ENCODE data around the gene OR5K4.
"Not testable (repeated sequence)": the region's sequence is repeated elsewhere in the genome, so short reads cannot be mapped to it uniquely, and the experiment has no call there.

Gene OR5K4

GRCh38 chr3:98371853-98372252, 18.2 kb downstream of the OR5K4 start:
- Histone ChIP-seq H3K36me3 (ENCODE audit: insufficient read depth, insufficient read length, low read length) (no peaks in the 10 kb centered on the region), H3K27me3 (ENCODE audit: insufficient read depth, insufficient read length) (no peaks in the 10 kb centered on the region), H3K9me3 (ENCODE audit: insufficient read depth, low read length) (no peaks in the 10 kb centered on the region), H3K9ac (ENCODE audit: insufficient read length, low read depth) (no peak overlapping the region), H3K4me3 (ENCODE audit: insufficient read length, low read depth) (no peak overlapping the region), H3K4me1 (ENCODE audit: insufficient read depth, insufficient read length) (no peaks in the 10 kb centered on the region)
- no peak for DNase-seq (ENCODE audit: low read depth, low spot score)
- TF ChIP-seq SUZ12 (IDR thresholded peaks at IDR 0.05; ENCODE audit: extremely low read depth, insufficient read depth, insufficient read length) (no peak), ZNF274 (IDR thresholded peaks at IDR 0.05; ENCODE audit: low read depth, low read length) (no peak), YY1 (IDR thresholded peaks at IDR 0.05; ENCODE audit: insufficient read depth, insufficient read length) (no peak)

- Histone ChIP-seq H3K9ac (ENCODE audit: insufficient read length, low read depth) (no peak overlapping the region), H3K36me3 (ENCODE audit: insufficient read depth, insufficient read length, low read length) (no peaks in the 10 kb centered on the region), H3K9me3 (ENCODE audit: insufficient read depth, low read length) (no peaks in the 10 kb centered on the region), H3K4me1 (ENCODE audit: insufficient read depth, insufficient read length) (no peaks in the 10 kb centered on the region), H3K27me3 (ENCODE audit: insufficient read depth, insufficient read length) (no peaks in the 10 kb centered on the region), H3K4me3 (ENCODE audit: insufficient read length, low read depth) (no peak overlapping the region)
- DNase-seq (ENCODE audit: low read depth, low spot score), result no peak
- no peak for TF ChIP-seq YY1 (IDR thresholded peaks at IDR 0.05; ENCODE audit: insufficient read depth, insufficient read length)
- TF ChIP-seq ZNF274 (IDR thresholded peaks at IDR 0.05; ENCODE audit: low read depth, low read length), result no peak
- TF ChIP-seq SUZ12 (IDR thresholded peaks at IDR 0.05; ENCODE audit: extremely low read depth, insufficient read depth, insufficient read length), result no peak
Measured at GRCh38 chr3:98372445-98372844, 18.8 kb downstream of the OR5K4 start.

- Histone ChIP-seq H3K27me3 (ENCODE audit: insufficient read depth, insufficient read length) (no peaks in the 10 kb centered on the region), H3K4me1 (ENCODE audit: insufficient read depth, insufficient read length) (no peaks in the 10 kb centered on the region), H3K4me3 (ENCODE audit: insufficient read length, low read depth) (no peak overlapping the region), H3K36me3 (ENCODE audit: insufficient read depth, insufficient read length, low read length) (no peaks in the 10 kb centered on the region), H3K9me3 (ENCODE audit: insufficient read depth, low read length) (no peaks in the 10 kb centered on the region), H3K9ac (ENCODE audit: insufficient read length, low read depth) (no peak overlapping the region)
- TF ChIP-seq ZNF274 (IDR thresholded peaks at IDR 0.05; ENCODE audit: low read depth, low read length) (no peak), SUZ12 (IDR thresholded peaks at IDR 0.05; ENCODE audit: extremely low read depth, insufficient read depth, insufficient read length) (no peak), YY1 (IDR thresholded peaks at IDR 0.05; ENCODE audit: insufficient read depth, insufficient read length) (no peak)
- DNase-seq (ENCODE audit: low read depth, low spot score), result no peak
Measured at GRCh38 chr3:98376631-98377030, 23.0 kb downstream of the OR5K4 start.

- Histone ChIP-seq H3K27me3 (ENCODE audit: insufficient read depth, insufficient read length) (no peaks in the 10 kb centered on the region), H3K4me1 (ENCODE audit: insufficient read depth, insufficient read length) (no peaks in the 10 kb centered on the region), H3K4me3 (ENCODE audit: insufficient read length, low read depth) (no peak overlapping the region), H3K9me3 (ENCODE audit: insufficient read depth, low read length) (no peaks in the 10 kb centered on the region), H3K9ac (ENCODE audit: insufficient read length, low read depth) (no peak overlapping the region), H3K36me3 (ENCODE audit: insufficient read depth, insufficient read length, low read length) (no peaks in the 10 kb centered on the region)
- no peak for TF ChIP-seq YY1 (IDR thresholded peaks at IDR 0.05; ENCODE audit: insufficient read depth, insufficient read length)
- no peak for TF ChIP-seq ZNF274 (IDR thresholded peaks at IDR 0.05; ENCODE audit: low read depth, low read length)
- TF ChIP-seq SUZ12 (IDR thresholded peaks at IDR 0.05; ENCODE audit: extremely low read depth, insufficient read depth, insufficient read length), result no peak
- DNase-seq (ENCODE audit: low read depth, low spot score), result no peak
Measured at GRCh38 chr3:98388147-98388546, 34.5 kb downstream of the OR5K4 start.

GRCh38 chr3:98390366-98390765, 36.7 kb downstream of the OR5K4 start, which contains the start of gene OR5K3:
TSS of gene OR5K3 (plus strand) at chr3:98390666. CDS start at chr3:98390666, 0 bp downstream.
- H3K4me3 ChIP-seq (ENCODE audit: insufficient read length, low read depth), result no peak within 1 kb of the TSS
- H3K4me1 ChIP-seq (ENCODE audit: insufficient read depth, insufficient read length), result no peaks in the 10 kb centered on the region
- no peaks in the 10 kb centered on the region for H3K36me3 ChIP-seq (ENCODE audit: insufficient read depth, insufficient read length, low read length)
- DNase-seq (ENCODE audit: low read depth, low spot score), result no peak
- no peak within 1 kb of the TSS for H3K9ac ChIP-seq (ENCODE audit: insufficient read length, low read depth)
- H3K27me3 ChIP-seq (ENCODE audit: insufficient read depth, insufficient read length), result no peaks in the 10 kb centered on the region
- 0 out of 2 replicates have a peak, but pooled peaks cover under 1% of the 10 kb centered on the region for H3K9me3 ChIP-seq (ENCODE audit: insufficient read depth, low read length)
- no peak for TF ChIP-seq ZNF274 (IDR thresholded peaks at IDR 0.05; ENCODE audit: low read depth, low read length)
- no peak for TF ChIP-seq SUZ12 (IDR thresholded peaks at IDR 0.05; ENCODE audit: extremely low read depth, insufficient read depth, insufficient read length)
- TF ChIP-seq YY1 (IDR thresholded peaks at IDR 0.05; ENCODE audit: insufficient read depth, insufficient read length), result no peak

- TF ChIP-seq ZNF274 (IDR thresholded peaks at IDR 0.05; ENCODE audit: low read depth, low read length) (no peak), YY1 (IDR thresholded peaks at IDR 0.05; ENCODE audit: insufficient read depth, insufficient read length) (no peak), SUZ12 (IDR thresholded peaks at IDR 0.05; ENCODE audit: extremely low read depth, insufficient read depth, insufficient read length) (no peak)
Measured at GRCh38 chr3:98395101-98395500, 41.4 kb downstream of the OR5K4 start.

GRCh38 chr3:98396482-98396881, 42.8 kb downstream of the OR5K4 start:
- H3K27me3 ChIP-seq (ENCODE audit: insufficient read depth, insufficient read length); H3K36me3 ChIP-seq (ENCODE audit: insufficient read depth, insufficient read length, low read length); H3K9ac ChIP-seq (ENCODE audit: insufficient read length, low read depth); H3K4me1 ChIP-seq (ENCODE audit: insufficient read depth, insufficient read length); DNase-seq (ENCODE audit: low read depth, low spot score); H3K4me3 ChIP-seq (ENCODE audit: insufficient read length, low read depth): not testable (repeated sequence)
- H3K9me3 ChIP-seq (ENCODE audit: insufficient read depth, low read length), result peaks cover 50% of the 10 kb centered on the region

More at GRCh38 chr3:98395101-98395500, 41.4 kb downstream of the OR5K4 start:
- peaks cover 3% of the 10 kb centered on the region for H3K4me1 ChIP-seq (ENCODE audit: insufficient read depth, insufficient read length)
- peaks cover 42% of the 10 kb centered on the region for H3K9me3 ChIP-seq (ENCODE audit: insufficient read depth, low read length)
- no peak for DNase-seq (ENCODE audit: low read depth, low spot score)
- H3K9ac ChIP-seq (ENCODE audit: insufficient read length, low read depth), result no peak overlapping the region
- no peaks in the 10 kb centered on the region for H3K36me3 ChIP-seq (ENCODE audit: insufficient read depth, insufficient read length, low read length)
- H3K27me3 ChIP-seq (ENCODE audit: insufficient read depth, insufficient read length), result no peaks in the 10 kb centered on the region
- no peak overlapping the region for H3K4me3 ChIP-seq (ENCODE audit: insufficient read length, low read depth)

GRCh38 chr3:98398513-98398912, 44.9 kb downstream of the OR5K4 start:
- Histone ChIP-seq H3K36me3 (ENCODE audit: insufficient read depth, insufficient read length, low read length) (no peaks in the 10 kb centered on the region), H3K4me1 (ENCODE audit: insufficient read depth, insufficient read length) (peaks cover 3% of the 10 kb centered on the region), H3K9me3 (ENCODE audit: insufficient read depth, low read length) (peaks cover 70% of the 10 kb centered on the region), H3K27me3 (ENCODE audit: insufficient read depth, insufficient read length) (no peaks in the 10 kb centered on the region), H3K9ac (ENCODE audit: insufficient read length, low read depth) (no peak overlapping the region), H3K4me3 (ENCODE audit: insufficient read length, low read depth) (no peak overlapping the region)
- TF ChIP-seq SUZ12 (IDR thresholded peaks at IDR 0.05; ENCODE audit: extremely low read depth, insufficient read depth, insufficient read length), result no peak
- TF ChIP-seq YY1 (IDR thresholded peaks at IDR 0.05; ENCODE audit: insufficient read depth, insufficient read length), result no peak
- no peak for TF ChIP-seq ZNF274 (IDR thresholded peaks at IDR 0.05; ENCODE audit: low read depth, low read length)
- DNase-seq (ENCODE audit: low read depth, low spot score), result no peak
